H1 (cell line): ENCODE data around the gene RNF157. TPM values are rescaled to one million over a fixed set of nuclear protein-coding genes. Genes with fewer than 3 reads are reported as not detected.

ENCODE experiments used
- FOSL1 ChIP-seq: IDR thresholded peaks from 2 replicates; pipeline ENCODE4 v1.6.1; 2011; ENCODE audit warnings: mild to moderate bottlenecking, low read depth, low read length, moderate library complexity; ENCODE audit not compliant: insufficient read depth
- RNF2 ChIP-seq: fragments of 200-900, 300-1000 bp; sonication (generic); IDR thresholded peaks from 2 replicates; pipeline ENCODE4 v1.7.1; 2016; ENCODE audit warnings: borderline replicate concordance, low read depth, mild to moderate bottlenecking, antibody characterized with exemption, low read length; ENCODE audit not compliant: poor library complexity, severe bottlenecking; ENCODE audit errors: missing control alignments
- TAF7 ChIP-seq: optimal IDR thresholded peaks from 2 replicates; pipeline ENCODE3; 2011; ENCODE audit warnings: low read depth, mild to moderate bottlenecking, inconsistent platforms, low read length, moderate library complexity, borderline replicate concordance
- polyA plus RNA-seq, 7 experiments: library from polyadenylated mRNA; depleted of rRNA in 3 of 7; stranded (reverse) in 5 of 7; unstranded in 2 of 7; fragments of >200 nt in 5 of 7; fragments of 200-250 nt in 2 of 7; gene quantifications; 1 replicate in 5 of 7; 2 replicates in 1 of 7; 4 replicates in 1 of 7; pipeline versions ENCODE4 v1.2.1 to v1.2.3, GENCODE V29; 2011 to 2013; ENCODE audit warnings: missing spikeins in 2 of 7, mixed read lengths in 2 of 7
- total RNA-seq: library from RNA; stranded (reverse); fragmentation: NEBNext Ultra II Directional; extraction: Animal tissue kit (Norgen Biotek cat#: 25700); gene quantifications from 2 replicates; pipeline ENCODE4 v1.2.1, GENCODE V29; 2021
- TF ChIP-seq, protein P1 (sequence below): fragments of 300-600 bp; sonication (generic); IDR thresholded peaks from 2 replicates; pipeline ENCODE4 v1.7.1; 2012; ENCODE audit warnings: low read length, moderate library complexity, mild to moderate bottlenecking, inconsistent platforms; ENCODE audit not compliant: insufficient replicate concordance
- TF ChIP-seq, protein P2 (sequence below): IDR thresholded peaks from 2 replicates; pipeline ENCODE4 v1.6.1; 2011; ENCODE audit warnings: low read length, improper control_type of control experiment
- TF ChIP-seq, protein P3 (sequence below): IDR thresholded peaks from 2 replicates; pipeline ENCODE4 v1.6.1; 2011; ENCODE audit warnings: low read depth, mild to moderate bottlenecking, low read length; ENCODE audit not compliant: insufficient read depth

Gene RNF157
- total and polyA plus RNA-seq, 2 of the 8 experiments (the other 6 are each of a cell fraction or from before 2014, with no cell fraction given) = 13.4 to 16.7 TPM

DNA sequence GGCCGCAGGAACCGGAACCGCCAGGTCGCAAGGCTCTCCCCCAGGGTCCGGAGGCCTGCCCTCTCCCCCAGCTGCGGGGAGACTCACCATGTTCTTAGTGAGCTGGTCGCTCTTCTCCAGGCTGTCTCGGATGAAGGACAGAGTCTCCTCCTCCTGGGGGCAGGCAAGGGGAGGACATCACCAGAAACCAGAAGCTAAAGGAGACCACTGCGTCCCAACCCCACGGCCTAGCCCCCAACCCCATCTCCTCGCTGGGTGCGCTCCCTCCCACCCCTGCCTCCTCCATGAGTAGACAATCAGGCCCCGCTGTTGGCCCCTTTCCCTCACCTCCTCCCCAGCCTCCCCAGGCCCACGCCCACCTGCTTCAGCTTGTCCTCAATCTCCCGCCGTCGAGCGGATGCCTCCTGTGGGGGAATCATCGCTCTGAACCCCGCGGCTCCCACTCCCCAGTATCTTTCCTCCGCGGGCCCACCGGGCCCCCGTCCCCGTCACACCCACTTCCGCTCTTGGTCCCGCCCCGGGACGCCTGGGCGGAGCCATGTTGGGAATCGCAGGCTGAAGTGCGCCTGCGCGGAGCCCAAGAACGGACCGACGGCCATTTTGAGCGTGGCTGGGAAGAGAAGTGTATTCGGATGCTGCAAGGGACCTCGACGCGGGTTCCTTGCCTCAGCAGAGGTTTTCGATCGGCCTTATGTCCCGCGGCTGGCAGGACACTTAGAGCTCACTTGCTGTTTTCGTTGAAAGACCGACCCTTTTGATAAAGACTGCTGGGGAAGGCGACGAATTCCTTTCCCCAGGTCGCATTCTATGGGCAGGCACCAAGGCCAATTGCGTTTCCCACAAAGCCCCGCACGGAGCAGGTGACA lies 136.8 kb downstream of the RNF157 start, which contains the start of gene EXOC7 (continued):
- TF ChIP-seq, protein P1, sequence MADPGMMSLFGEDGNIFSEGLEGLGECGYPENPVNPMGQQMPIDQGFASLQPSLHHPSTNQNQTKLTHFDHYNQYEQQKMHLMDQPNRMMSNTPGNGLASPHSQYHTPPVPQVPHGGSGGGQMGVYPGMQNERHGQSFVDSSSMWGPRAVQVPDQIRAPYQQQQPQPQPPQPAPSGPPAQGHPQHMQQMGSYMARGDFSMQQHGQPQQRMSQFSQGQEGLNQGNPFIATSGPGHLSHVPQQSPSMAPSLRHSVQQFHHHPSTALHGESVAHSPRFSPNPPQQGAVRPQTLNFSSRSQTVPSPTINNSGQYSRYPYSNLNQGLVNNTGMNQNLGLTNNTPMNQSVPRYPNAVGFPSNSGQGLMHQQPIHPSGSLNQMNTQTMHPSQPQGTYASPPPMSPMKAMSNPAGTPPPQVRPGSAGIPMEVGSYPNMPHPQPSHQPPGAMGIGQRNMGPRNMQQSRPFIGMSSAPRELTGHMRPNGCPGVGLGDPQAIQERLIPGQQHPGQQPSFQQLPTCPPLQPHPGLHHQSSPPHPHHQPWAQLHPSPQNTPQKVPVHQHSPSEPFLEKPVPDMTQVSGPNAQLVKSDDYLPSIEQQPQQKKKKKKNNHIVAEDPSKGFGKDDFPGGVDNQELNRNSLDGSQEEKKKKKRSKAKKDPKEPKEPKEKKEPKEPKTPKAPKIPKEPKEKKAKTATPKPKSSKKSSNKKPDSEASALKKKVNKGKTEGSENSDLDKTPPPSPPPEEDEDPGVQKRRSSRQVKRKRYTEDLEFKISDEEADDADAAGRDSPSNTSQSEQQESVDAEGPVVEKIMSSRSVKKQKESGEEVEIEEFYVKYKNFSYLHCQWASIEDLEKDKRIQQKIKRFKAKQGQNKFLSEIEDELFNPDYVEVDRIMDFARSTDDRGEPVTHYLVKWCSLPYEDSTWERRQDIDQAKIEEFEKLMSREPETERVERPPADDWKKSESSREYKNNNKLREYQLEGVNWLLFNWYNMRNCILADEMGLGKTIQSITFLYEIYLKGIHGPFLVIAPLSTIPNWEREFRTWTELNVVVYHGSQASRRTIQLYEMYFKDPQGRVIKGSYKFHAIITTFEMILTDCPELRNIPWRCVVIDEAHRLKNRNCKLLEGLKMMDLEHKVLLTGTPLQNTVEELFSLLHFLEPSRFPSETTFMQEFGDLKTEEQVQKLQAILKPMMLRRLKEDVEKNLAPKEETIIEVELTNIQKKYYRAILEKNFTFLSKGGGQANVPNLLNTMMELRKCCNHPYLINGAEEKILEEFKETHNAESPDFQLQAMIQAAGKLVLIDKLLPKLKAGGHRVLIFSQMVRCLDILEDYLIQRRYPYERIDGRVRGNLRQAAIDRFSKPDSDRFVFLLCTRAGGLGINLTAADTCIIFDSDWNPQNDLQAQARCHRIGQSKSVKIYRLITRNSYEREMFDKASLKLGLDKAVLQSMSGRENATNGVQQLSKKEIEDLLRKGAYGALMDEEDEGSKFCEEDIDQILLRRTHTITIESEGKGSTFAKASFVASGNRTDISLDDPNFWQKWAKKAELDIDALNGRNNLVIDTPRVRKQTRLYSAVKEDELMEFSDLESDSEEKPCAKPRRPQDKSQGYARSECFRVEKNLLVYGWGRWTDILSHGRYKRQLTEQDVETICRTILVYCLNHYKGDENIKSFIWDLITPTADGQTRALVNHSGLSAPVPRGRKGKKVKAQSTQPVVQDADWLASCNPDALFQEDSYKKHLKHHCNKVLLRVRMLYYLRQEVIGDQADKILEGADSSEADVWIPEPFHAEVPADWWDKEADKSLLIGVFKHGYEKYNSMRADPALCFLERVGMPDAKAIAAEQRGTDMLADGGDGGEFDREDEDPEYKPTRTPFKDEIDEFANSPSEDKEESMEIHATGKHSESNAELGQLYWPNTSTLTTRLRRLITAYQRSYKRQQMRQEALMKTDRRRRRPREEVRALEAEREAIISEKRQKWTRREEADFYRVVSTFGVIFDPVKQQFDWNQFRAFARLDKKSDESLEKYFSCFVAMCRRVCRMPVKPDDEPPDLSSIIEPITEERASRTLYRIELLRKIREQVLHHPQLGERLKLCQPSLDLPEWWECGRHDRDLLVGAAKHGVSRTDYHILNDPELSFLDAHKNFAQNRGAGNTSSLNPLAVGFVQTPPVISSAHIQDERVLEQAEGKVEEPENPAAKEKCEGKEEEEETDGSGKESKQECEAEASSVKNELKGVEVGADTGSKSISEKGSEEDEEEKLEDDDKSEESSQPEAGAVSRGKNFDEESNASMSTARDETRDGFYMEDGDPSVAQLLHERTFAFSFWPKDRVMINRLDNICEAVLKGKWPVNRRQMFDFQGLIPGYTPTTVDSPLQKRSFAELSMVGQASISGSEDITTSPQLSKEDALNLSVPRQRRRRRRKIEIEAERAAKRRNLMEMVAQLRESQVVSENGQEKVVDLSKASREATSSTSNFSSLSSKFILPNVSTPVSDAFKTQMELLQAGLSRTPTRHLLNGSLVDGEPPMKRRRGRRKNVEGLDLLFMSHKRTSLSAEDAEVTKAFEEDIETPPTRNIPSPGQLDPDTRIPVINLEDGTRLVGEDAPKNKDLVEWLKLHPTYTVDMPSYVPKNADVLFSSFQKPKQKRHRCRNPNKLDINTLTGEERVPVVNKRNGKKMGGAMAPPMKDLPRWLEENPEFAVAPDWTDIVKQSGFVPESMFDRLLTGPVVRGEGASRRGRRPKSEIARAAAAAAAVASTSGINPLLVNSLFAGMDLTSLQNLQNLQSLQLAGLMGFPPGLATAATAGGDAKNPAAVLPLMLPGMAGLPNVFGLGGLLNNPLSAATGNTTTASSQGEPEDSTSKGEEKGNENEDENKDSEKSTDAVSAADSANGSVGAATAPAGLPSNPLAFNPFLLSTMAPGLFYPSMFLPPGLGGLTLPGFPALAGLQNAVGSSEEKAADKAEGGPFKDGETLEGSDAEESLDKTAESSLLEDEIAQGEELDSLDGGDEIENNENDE = no peak
- TF ChIP-seq, protein P2, sequence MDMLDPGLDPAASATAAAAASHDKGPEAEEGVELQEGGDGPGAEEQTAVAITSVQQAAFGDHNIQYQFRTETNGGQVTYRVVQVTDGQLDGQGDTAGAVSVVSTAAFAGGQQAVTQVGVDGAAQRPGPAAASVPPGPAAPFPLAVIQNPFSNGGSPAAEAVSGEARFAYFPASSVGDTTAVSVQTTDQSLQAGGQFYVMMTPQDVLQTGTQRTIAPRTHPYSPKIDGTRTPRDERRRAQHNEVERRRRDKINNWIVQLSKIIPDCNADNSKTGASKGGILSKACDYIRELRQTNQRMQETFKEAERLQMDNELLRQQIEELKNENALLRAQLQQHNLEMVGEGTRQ = no peak
- TF ChIP-seq TAF7 (no peak), FOSL1 (no peak), RNF2 (no peak)
- TF ChIP-seq, protein P3, sequence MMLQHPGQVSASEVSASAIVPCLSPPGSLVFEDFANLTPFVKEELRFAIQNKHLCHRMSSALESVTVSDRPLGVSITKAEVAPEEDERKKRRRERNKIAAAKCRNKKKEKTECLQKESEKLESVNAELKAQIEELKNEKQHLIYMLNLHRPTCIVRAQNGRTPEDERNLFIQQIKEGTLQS = no peak
